Activated T-cell treated with anti-CD3 and anti-CD28 coated beads, Interleukin-2, amount 50 U/mL, for 24 hours (primary cell): Measurements from ENCODE around the gene CDC42SE2.
"Not testable (repeated sequence)": the region's sequence is repeated elsewhere in the genome, so short reads cannot be mapped to it uniquely, and the experiment has no call there.

ENCODE experiments used
- DNase-seq: peaks from one replicate; pipeline ENCODE4 v3.0.0-alpha.2; 2020
- H3K27ac Mint-ChIP-seq: 2 replicates; pipeline ENCODE4 v1.8.0; 2020; ENCODE audit warnings: mild to moderate bottlenecking, mixed read lengths
- H3K27me3 Mint-ChIP-seq: 2 replicates; pipeline ENCODE4 v1.8.0; 2020; ENCODE audit warnings: mixed read lengths
- H3K36me3 Mint-ChIP-seq: 2 replicates; pipeline ENCODE4 v1.8.0; 2020; ENCODE audit warnings: low read depth, mixed read lengths
- H3K4me1 Mint-ChIP-seq: 2 replicates; pipeline ENCODE4 v1.8.0; 2020; ENCODE audit warnings: low read depth, mixed read lengths
- H3K4me3 Mint-ChIP-seq: 2 replicates; pipeline ENCODE4 v1.8.0; 2020; ENCODE audit warnings: mild to moderate bottlenecking, moderate library complexity, mixed read lengths
- H3K9me3 Mint-ChIP-seq: 2 replicates; pipeline ENCODE4 v1.8.0; 2020; ENCODE audit warnings: mixed read lengths

The CDC42SE2 gene

GRCh38 chr5:131229623-131230022 is 34.2 kb upstream of the CDC42SE2 start:
- Mint-ChIP-seq H3K4me3 (no peak overlapping the region), H3K27ac (no peak overlapping the region), H3K9me3 (no peaks in the 10 kb centered on the region)

DNA sequence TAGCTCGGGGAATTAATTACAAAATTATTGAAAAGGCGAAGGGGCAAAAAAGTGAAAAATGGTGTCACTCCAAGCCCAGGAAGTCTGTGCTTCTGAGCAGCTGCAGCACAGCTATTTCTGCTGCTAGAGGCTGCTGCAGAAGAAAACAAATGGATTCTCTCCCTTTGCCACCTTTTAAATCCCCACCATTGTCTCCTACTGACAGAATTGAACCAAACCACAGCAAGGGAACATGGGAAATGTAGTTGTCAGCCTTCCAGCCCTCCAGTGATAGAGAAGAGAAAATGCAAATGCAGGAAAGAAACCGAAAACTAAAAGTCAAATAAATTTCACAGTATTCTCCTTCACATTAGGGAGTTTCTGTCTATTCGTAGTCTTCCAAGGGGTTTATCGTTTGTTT is 33.4 kb upstream of the CDC42SE2 start:
- Mint-ChIP-seq H3K36me3 (no peaks in the 10 kb centered on the region), H3K27ac (no peak overlapping the region), H3K27me3 (no peaks in the 10 kb centered on the region), H3K4me3 (no peak overlapping the region), H3K4me1 (peaks cover 10% of the 10 kb centered on the region), H3K9me3 (no peaks in the 10 kb centered on the region)
- DNase-seq: no peak

More at GRCh38 chr5:131229623-131230022, 34.2 kb upstream of the CDC42SE2 start:
- no peak for DNase-seq
- Mint-ChIP-seq H3K36me3 (no peaks in the 10 kb centered on the region), H3K27me3 (no peaks in the 10 kb centered on the region), H3K4me1 (peaks cover 10% of the 10 kb centered on the region)

DNA sequence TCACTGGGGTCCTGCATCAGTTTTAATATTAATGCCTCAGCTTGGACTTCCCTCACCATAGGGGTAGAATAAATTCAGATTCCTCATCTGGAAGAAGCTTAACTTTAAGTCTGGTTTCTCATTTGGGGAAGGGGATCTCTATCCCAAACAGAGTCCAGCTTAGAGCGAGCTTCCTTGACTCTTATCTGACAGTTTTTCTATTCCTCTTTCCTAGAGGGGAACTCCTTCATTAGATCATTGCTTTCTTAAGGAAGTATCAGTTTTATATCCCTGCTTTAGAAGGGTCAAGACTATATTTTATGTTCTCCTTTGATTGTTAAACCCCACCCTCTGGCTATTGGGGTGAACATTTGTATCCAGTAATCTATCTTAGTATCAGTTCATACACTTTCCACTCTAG is 24.2 kb upstream of the CDC42SE2 start:
- Mint-ChIP-seq H3K4me3 (no peak overlapping the region), H3K9me3 (no peaks in the 10 kb centered on the region), H3K4me1 (peaks cover 16% of the 10 kb centered on the region), H3K27me3 (no peaks in the 10 kb centered on the region), H3K27ac (no peak overlapping the region), H3K36me3 (no peaks in the 10 kb centered on the region)
- no peak for DNase-seq

GRCh38 chr5:131242728-131243255 is 21.1 kb upstream of the CDC42SE2 start:
- peak overlapping the region; percentile 37 for H3K27ac Mint-ChIP-seq
- no peaks in the 10 kb centered on the region for H3K9me3 Mint-ChIP-seq
- no peaks in the 10 kb centered on the region for H3K36me3 Mint-ChIP-seq
- no peaks in the 10 kb centered on the region for H3K27me3 Mint-ChIP-seq
- DNase-seq: no peak
- no peak overlapping the region for H3K4me3 Mint-ChIP-seq
- peaks cover 17% of the 10 kb centered on the region for H3K4me1 Mint-ChIP-seq

DNA sequence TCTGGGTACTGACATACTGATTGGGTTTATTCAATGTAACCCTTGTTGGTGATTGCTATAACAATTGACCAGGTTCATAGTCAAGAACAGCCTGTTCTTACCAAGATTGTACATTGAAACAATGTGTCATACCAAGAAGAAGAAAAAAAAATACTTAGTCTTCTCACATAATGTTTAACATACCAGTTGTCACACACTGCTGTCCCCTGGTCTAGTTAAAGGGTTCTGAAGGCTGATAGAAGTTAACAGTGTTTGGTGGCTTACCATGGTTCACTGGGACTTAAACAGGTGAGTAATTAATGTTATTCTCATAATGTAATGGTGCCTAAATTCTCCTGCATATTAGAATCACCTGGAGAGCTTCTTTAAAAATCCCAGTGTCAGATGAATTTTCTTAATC is 18.5 kb upstream of the CDC42SE2 start:
- no peaks in the 10 kb centered on the region for H3K27me3 Mint-ChIP-seq
- H3K27ac Mint-ChIP-seq: no peak overlapping the region
- H3K9me3 Mint-ChIP-seq: no peaks in the 10 kb centered on the region
- no peak for DNase-seq
- H3K4me1 Mint-ChIP-seq: peaks cover 31% of the 10 kb centered on the region
- no peaks in the 10 kb centered on the region for H3K36me3 Mint-ChIP-seq
- H3K4me3 Mint-ChIP-seq: no peak overlapping the region

GRCh38 chr5:131245948-131246347 is 17.9 kb upstream of the CDC42SE2 start:
- peaks cover 36% of the 10 kb centered on the region for H3K4me1 Mint-ChIP-seq
- DNase-seq: no peak
- H3K27ac Mint-ChIP-seq: no peak overlapping the region
- no peaks in the 10 kb centered on the region for H3K36me3 Mint-ChIP-seq
- no peaks in the 10 kb centered on the region for H3K27me3 Mint-ChIP-seq
- H3K9me3 Mint-ChIP-seq: no peaks in the 10 kb centered on the region
- H3K4me3 Mint-ChIP-seq: no peak overlapping the region

DNA sequence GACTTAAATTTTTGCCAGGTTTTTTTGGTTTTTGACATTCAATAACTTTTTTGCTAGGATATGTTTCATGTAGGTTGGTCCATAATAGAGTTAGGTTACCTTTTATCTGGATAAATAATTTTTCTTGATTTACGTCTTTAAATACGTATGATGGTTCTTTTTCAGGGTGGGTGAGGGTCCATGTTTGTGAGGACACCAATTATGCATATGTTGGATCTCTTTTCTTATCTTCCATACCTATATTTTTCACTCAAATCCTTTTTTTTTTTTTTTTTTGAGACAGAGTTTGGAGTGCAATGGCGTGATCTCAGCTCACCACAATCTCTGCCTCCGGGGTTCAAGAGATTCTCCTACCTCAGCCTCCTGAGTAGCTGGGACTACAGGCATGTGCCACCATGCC is 17.3 kb upstream of the CDC42SE2 start:
- Mint-ChIP-seq H3K4me3 (no peak overlapping the region), H3K4me1 (peaks cover 41% of the 10 kb centered on the region), H3K27me3 (no peaks in the 10 kb centered on the region), H3K36me3 (no peaks in the 10 kb centered on the region), H3K9me3 (no peaks in the 10 kb centered on the region), H3K27ac (no peak overlapping the region)
- DNase-seq: no peak

DNA sequence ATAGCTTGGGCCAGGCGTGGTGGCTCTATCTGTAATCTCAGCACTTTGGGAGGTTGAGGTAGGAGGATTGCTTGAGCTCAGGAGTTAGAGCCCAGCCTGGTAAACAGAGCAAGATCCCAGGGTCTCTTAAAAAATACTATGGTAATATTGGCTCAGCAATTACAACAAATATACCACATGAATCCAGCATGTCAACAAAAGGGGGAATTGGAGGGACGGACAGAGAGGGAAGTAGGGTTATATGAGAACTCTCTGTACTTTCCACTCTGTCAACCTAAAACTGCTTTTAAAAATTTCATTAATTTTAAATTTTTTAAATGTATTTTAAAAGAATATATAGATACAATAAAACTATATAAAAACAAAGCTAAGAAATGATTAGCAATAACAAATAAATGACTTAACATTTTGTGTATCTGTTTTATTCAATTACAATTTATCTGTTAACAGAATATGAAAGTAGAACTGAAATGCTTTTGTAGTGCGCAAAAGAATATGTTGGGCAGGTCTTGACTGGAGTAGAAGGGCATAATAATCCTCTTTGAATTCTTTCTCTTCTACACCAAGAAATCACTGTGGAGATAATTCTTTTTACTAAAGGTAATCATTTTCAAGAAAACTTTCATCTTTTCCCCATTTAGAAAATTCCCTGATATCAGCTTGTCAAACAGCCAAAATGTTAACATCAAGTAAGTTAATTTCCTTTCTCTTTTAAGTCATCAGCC is 12.9 kb upstream of the CDC42SE2 start:
- Mint-ChIP-seq H3K4me1 (peaks cover 58% of the 10 kb centered on the region), H3K36me3 (peaks cover 9% of the 10 kb centered on the region), H3K4me3 (peak overlapping the region; percentile 67), H3K27ac (peak overlapping the region; percentile 98), H3K27me3 (no peaks in the 10 kb centered on the region), H3K9me3 (no peaks in the 10 kb centered on the region)
- no peak for DNase-seq

GRCh38 chr5:131252824-131253171 is 11.1 kb upstream of the CDC42SE2 start:
- peak; percentile 75 for DNase-seq
- Mint-ChIP-seq H3K4me3 (peak overlapping the region; percentile 91), H3K4me1 (peaks cover 74% of the 10 kb centered on the region), H3K9me3 (no peaks in the 10 kb centered on the region), H3K27ac (peak overlapping the region; percentile 98), H3K27me3 (no peaks in the 10 kb centered on the region), H3K36me3 (peaks cover 21% of the 10 kb centered on the region)

- Mint-ChIP-seq H3K4me1 (peaks cover 83% of the 10 kb centered on the region), H3K36me3 (peaks cover 33% of the 10 kb centered on the region), H3K4me3 (peak overlapping the region; percentile 91), H3K27ac (peak overlapping the region; percentile 98)
- DNase-seq, H3K9me3 Mint-ChIP-seq, H3K27me3 Mint-ChIP-seq: not testable (repeated sequence)
These were observed 9.8 kb upstream of the CDC42SE2 start for GRCh38 chr5:131254025-131254424.

DNA sequence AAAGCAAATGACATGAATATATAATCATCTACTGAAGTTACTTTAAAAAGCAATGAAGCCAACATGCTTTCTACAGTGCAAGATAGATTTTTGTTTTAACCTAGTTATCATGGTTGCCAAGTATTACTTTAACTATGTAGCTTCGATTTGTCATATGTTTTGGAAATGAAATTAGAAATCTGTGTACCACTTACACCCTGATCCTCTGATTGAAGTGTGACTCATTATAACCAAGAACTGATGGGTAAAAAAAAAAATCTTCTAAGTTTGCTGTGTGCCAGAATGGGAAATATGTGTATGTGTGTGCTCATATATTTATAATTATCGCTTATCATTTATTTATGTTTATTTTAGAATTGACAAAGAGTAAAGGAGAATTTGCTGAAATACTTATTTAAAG is 9.1 kb upstream of the CDC42SE2 start:
- H3K4me1 Mint-ChIP-seq: peaks cover 84% of the 10 kb centered on the region
- no peaks in the 10 kb centered on the region for H3K27me3 Mint-ChIP-seq
- no peak for DNase-seq
- peak overlapping the region; percentile 91 for H3K4me3 Mint-ChIP-seq
- no peaks in the 10 kb centered on the region for H3K9me3 Mint-ChIP-seq
- H3K27ac Mint-ChIP-seq: peak overlapping the region; percentile 98
- H3K36me3 Mint-ChIP-seq: peaks cover 39% of the 10 kb centered on the region

DNA sequence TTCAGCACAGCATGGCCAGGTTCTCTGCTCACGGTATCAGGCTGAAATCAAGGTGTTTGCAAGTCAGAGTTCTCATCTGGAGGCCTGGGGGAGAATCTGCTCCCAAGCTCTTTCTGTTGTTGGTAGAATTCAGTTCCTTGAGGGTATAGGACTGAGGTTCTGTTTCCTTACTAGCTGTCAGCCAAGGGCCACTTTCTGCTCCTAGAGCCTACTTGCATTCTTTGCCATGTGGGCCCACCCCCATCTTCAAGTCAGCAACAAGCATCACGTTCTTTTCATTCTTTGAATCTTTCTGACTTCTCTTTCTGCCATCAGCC is 7.4 kb upstream of the CDC42SE2 start:
- peaks cover 81% of the 10 kb centered on the region for H3K4me1 Mint-ChIP-seq
- DNase-seq: no peak
- peak overlapping the region; percentile 90 for H3K27ac Mint-ChIP-seq
- H3K9me3 Mint-ChIP-seq: no peaks in the 10 kb centered on the region
- H3K27me3 Mint-ChIP-seq: no peaks in the 10 kb centered on the region
- peak overlapping the region; percentile 41 for H3K4me3 Mint-ChIP-seq
- peaks cover 46% of the 10 kb centered on the region for H3K36me3 Mint-ChIP-seq

DNA sequence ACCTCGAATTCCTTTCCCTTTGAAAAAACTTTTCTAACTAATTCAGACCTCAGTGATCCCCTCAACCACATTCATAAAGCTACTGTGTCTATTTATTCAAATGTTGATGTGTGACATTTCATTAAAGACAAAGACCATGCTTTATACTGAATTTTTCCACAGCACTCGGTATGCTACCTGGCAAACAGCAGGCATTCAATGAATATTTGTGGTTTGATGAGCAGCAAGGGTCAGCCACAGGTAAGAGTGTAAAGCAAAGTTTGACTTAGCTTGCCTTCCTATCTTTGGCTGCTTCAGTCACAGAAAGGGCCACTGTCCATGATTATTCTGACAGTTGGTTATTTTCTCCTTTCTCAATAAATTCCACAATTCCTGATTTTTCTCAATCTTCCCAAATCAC is 5.1 kb upstream of the CDC42SE2 start:
- Mint-ChIP-seq H3K27ac (peak overlapping the region; percentile 90), H3K27me3 (no peaks in the 10 kb centered on the region), H3K4me3 (peak overlapping the region; percentile 41), H3K4me1 (peaks cover 79% of the 10 kb centered on the region), H3K9me3 (no peaks in the 10 kb centered on the region), H3K36me3 (peaks cover 54% of the 10 kb centered on the region)
- DNase-seq: no peak

GRCh38 chr5:131259326-131259725 is 4.5 kb upstream of the CDC42SE2 start:
- H3K36me3 Mint-ChIP-seq: peaks cover 53% of the 10 kb centered on the region
- H3K4me3 Mint-ChIP-seq: no peak overlapping the region
- DNase-seq: no peak
- H3K9me3 Mint-ChIP-seq: no peaks in the 10 kb centered on the region
- H3K27me3 Mint-ChIP-seq: no peaks in the 10 kb centered on the region
- H3K4me1 Mint-ChIP-seq: peaks cover 73% of the 10 kb centered on the region
- peak overlapping the region; percentile 88 for H3K27ac Mint-ChIP-seq

- no peak for DNase-seq
- H3K9me3 Mint-ChIP-seq: no peaks in the 10 kb centered on the region
- peaks cover 68% of the 10 kb centered on the region for H3K4me1 Mint-ChIP-seq
- no peak overlapping the region for H3K4me3 Mint-ChIP-seq
- no peaks in the 10 kb centered on the region for H3K27me3 Mint-ChIP-seq
- H3K36me3 Mint-ChIP-seq: peaks cover 64% of the 10 kb centered on the region
- H3K27ac Mint-ChIP-seq: peak overlapping the region; percentile 69
These were observed 3.0 kb upstream of the CDC42SE2 start for GRCh38 chr5:131260895-131261294.

- Mint-ChIP-seq H3K27ac (peak overlapping the region; percentile 62), H3K9me3 (no peaks in the 10 kb centered on the region), H3K27me3 (no peaks in the 10 kb centered on the region), H3K36me3 (peaks cover 60% of the 10 kb centered on the region), H3K4me1 (peaks cover 62% of the 10 kb centered on the region), H3K4me3 (no peak overlapping the region)
- DNase-seq: no peak
These were observed 2.4 kb upstream of the CDC42SE2 start for GRCh38 chr5:131261483-131261882.
